Lower leg skin (tissue), 4 donors: ENCODE data around the gene ATF7IP2. TPM values are rescaled to one million over a fixed set of nuclear protein-coding genes. Genes with fewer than 3 reads are reported as not detected.

Experiments
- DNase-seq, 2 donors: peaks; one replicate each; pipeline ENCODE4 v3.0.0-alpha.2; 2019; ENCODE audit warnings: low spot score in 2 of 2
- H3K4me3 ChIP-seq: fragments of 200-600 bp; sonication (generic); 2 replicates; pipeline ENCODE4 v1.5.1; 2017; ENCODE audit warnings: mild to moderate bottlenecking, low read depth; ENCODE audit not compliant: poor library complexity, severe bottlenecking
- CTCF ChIP-seq, 3 donors: fragments of 450-650 bp; IDR thresholded peaks; one replicate each; pipeline ENCODE4 v1.5.1; 2016; ENCODE audit warnings: antibody characterized with exemption in 3 of 3, mild to moderate bottlenecking in 3 of 3, moderate library complexity in 2 of 3
- POLR2A ChIP-seq, 2 donors: fragments of 450-650 bp; IDR thresholded peaks; one replicate each; pipeline ENCODE4 v1.6.1; 2016 to 2017; ENCODE audit warnings: antibody characterized with exemption in 2 of 2, mild to moderate bottlenecking in 1 of 2, moderate library complexity in 1 of 2
- WGBS, 2 donors: methylation state at CpG; one replicate each; pipeline ENCODE4 v1.1.5; 2018; 5-methylcytosine and 5-hydroxymethylcytosine counted together
- intact Hi-C: fragments of 100-400 bp; cut with DNase I; formaldehyde crosslinking; loops from one replicate; pipeline ENCODE4 v1.15.0; 2023; ENCODE audit warnings: low total_unique reads
- total RNA-seq, 4 donors: library from RNA; depleted of rRNA; stranded (reverse); fragments of >200 nt; gene quantifications; one replicate each; pipeline ENCODE4 v1.1.0, GENCODE V29; 2016

Gene ATF7IP2
- total RNA-seq, 4 donors from 2014 or later, result 2.4 to 7.3 (median 3.4) TPM

DNA sequence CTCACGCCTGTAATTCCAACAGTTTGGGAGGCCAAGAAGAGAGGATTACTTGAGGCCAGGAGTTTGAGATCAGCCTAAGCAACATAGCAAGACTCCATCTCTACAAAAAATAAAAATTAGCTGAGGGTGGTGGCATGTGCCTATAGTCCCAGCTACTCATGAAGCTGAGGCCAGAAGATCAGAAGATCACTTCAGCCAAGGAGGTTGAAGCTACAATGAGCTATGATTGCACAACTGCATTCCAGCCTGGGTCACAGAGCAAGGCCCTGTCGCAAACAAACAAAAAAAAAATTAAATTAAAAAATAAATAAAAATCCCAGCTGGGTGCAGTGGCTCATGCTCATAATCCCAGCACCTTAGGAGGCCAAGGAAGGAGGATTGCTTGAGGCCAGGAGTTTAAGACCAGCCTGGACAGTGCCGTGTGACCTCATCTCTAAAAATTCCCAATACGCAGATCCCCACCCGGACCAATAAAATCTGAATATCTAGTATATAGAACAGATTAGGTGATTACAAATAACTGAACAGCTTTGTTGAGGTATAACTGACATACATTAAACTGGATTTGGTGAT is 18.2 kb upstream of the ATF7IP2 start:
- intact Hi-C loops, result no loop called here
- DNase-seq, result no peak
- WGBS, 2 donors, result 89 to 90% methylated on average over 5 of the region's 5 CpGs
- TF ChIP-seq POLR2A (IDR thresholded peaks at IDR 0.05), result no peak
- TF ChIP-seq CTCF (IDR thresholded peaks at IDR 0.05), result no peak
- H3K4me3 ChIP-seq, result no peak overlapping the region

DNA sequence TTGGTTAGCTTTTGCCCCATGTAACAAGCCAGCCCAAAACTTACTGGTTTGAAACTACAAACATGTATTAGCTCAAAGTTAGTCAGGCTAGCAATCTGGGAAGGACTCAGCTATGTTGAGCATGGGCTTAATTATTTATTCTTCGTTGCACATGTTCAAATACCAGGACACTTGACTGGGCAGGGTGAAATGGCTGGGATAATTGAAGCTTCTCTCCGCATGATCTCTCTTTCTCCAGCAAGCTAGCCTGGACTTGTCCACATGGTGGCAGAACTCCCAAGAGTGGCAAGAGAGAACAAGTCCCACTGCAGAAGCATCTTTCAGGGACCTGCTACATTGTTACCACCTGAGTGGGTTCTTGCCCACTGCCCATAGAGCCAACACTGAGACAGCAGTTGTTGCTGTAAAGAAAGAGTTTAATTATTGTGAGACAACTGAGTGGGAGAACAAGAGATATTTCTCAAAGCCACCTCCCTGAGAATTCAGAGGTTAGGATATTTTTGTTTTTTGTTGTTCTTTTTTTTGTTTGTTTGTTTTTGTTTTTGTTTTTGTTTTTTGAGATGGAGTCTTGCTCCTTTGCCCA is 16.8 kb upstream of the ATF7IP2 start:
- intact Hi-C loops, result no loop called here
- WGBS, 2 donors, result 40 to 47% methylated on average over 2 of the region's 2 CpGs
- TF ChIP-seq POLR2A (IDR thresholded peaks at IDR 0.05), result no peak
- TF ChIP-seq CTCF (IDR thresholded peaks at IDR 0.05), result no peak
- H3K4me3 ChIP-seq, result no peak overlapping the region
- DNase-seq, result no peak

- TF ChIP-seq CTCF (IDR thresholded peaks at IDR 0.05), result no peak
- TF ChIP-seq POLR2A (IDR thresholded peaks at IDR 0.05), result no peak
- no peak for DNase-seq
- no peak overlapping the region for H3K4me3 ChIP-seq
- WGBS, 2 donors, result 57 to 62% methylated on average over 4 of the region's 4 CpGs
- intact Hi-C loops, result no loop called here
Observed at GRCh38 chr16:10370096-10370726, 15.7 kb upstream of the ATF7IP2 start.

DNA sequence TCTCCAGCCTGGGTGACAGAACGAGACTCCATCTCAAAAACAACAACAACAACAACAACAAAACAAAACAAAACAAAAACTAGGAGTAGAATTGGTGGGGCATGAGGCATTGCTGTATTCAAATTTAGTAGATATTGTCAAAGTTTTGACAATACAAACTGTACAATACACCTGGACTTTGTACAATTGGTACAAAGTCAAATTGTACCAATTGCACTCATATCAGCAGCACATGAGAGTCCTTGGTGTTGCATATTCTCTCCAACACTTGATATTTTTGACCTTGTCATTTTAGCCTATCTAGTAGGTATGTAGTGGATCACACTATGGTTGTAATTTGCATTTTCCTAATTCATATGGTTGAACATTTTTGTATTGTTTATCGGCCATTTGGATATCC is 14.3 kb upstream of the ATF7IP2 start:
- 75 to 83% methylated on average over 2 of the region's 2 CpGs for WGBS, 2 donors
- no peak for DNase-seq
- intact Hi-C loops, result no loop called here
- no peak overlapping the region for H3K4me3 ChIP-seq
- TF ChIP-seq POLR2A (IDR thresholded peaks at IDR 0.05) (no peak), CTCF (IDR thresholded peaks at IDR 0.05) (no peak)

- WGBS, 2 donors, result 100% methylated on average over 1 of the region's 1 CpG
- TF ChIP-seq CTCF (IDR thresholded peaks at IDR 0.05) (no peak), POLR2A (IDR thresholded peaks at IDR 0.05) (no peak)
- DNase-seq, result no peak
- intact Hi-C loops, result no loop called here
- H3K4me3 ChIP-seq, result no peak overlapping the region
Observed at GRCh38 chr16:10373556-10373955, 12.3 kb upstream of the ATF7IP2 start.
